AG04450 (cell line): ENCODE data around the gene SERPINA12. TPM values are rescaled to one million over a fixed set of nuclear protein-coding genes. Genes with fewer than 3 reads are reported as not detected.

ENCODE experiments used
- CTCF ChIA-PET: fragments of 300-600, 350-600 bp; formaldehyde crosslinking; extraction: SDS; loops from one replicate; lab custom pipeline; 2022; ENCODE audit warnings: antibody characterized with exemption, inconsistent platforms; lab: Charles Lee
- POLR2A ChIA-PET: fragments of 350-600 bp; formaldehyde crosslinking; extraction: SDS; loops from one replicate; lab custom pipeline; 2021; ENCODE audit warnings: antibody characterized with exemption, inconsistent platforms; lab: Yijun Ruan, JAX
- DNase-seq: peaks from one replicate; pipeline ENCODE4 v3.0.0-alpha.2; 2011; ENCODE audit warnings: low read depth, low spot score
- H3K27ac ChIP-seq: one replicate; pipeline ENCODE4 v1.5.1; 2012; ENCODE audit warnings: low read depth, low read length, control low read depth
- H3K27me3 ChIP-seq: one replicate; pipeline ENCODE4 v1.6.0; 2012; ENCODE audit warnings: low read length; ENCODE audit not compliant: control insufficient read depth, insufficient read depth
- H3K4me3 ChIP-seq: 2 replicates; pipeline ENCODE4 v1.5.1; 2011; ENCODE audit warnings: mild to moderate bottlenecking, low read depth, low read length, control low read depth
- H3K9me3 ChIP-seq: 2 replicates; pipeline ENCODE4 v1.5.1; 2012; ENCODE audit warnings: low read length; ENCODE audit not compliant: control insufficient read depth, insufficient read depth
- polyA plus RNA-seq: library from polyadenylated mRNA; depleted of rRNA; stranded (reverse); fragments of >200 nt; gene quantifications from 2 replicates; pipeline ENCODE4 v1.2.3, GENCODE V29; 2011
- TF ChIP-seq, protein P1 (sequence below): IDR thresholded peaks from 2 replicates; pipeline ENCODE4 v1.5.1; 2011; ENCODE audit warnings: low read depth, low read length, control low read depth, inconsistent platforms

SERPINA12 gene
- polyA plus RNA-seq, 1 experiment: not detected

DNA sequence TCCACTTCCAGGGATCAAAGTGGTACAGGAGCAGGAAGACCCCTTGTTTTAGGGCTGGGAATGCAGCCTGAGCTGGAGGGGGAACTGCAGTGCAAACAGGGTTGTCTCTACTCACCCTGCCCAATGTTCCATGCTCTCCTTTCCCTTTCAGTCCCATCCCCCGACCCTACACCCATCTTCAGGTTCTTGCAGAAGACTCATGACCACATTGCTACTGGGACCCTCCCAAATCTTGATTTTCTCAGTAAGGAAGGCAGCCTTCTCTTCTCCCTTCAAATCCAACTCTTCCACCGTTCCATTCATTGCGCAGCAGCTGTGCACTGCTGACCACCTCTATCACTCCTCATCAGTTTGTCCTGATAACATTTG lies 58.6 kb downstream of the SERPINA12 start:
- POLR2A ChIA-PET: no interaction called here
- CTCF ChIA-PET: no interaction called here
- no peaks in the 10 kb centered on the region for H3K9me3 ChIP-seq
- TF ChIP-seq, protein P1, sequence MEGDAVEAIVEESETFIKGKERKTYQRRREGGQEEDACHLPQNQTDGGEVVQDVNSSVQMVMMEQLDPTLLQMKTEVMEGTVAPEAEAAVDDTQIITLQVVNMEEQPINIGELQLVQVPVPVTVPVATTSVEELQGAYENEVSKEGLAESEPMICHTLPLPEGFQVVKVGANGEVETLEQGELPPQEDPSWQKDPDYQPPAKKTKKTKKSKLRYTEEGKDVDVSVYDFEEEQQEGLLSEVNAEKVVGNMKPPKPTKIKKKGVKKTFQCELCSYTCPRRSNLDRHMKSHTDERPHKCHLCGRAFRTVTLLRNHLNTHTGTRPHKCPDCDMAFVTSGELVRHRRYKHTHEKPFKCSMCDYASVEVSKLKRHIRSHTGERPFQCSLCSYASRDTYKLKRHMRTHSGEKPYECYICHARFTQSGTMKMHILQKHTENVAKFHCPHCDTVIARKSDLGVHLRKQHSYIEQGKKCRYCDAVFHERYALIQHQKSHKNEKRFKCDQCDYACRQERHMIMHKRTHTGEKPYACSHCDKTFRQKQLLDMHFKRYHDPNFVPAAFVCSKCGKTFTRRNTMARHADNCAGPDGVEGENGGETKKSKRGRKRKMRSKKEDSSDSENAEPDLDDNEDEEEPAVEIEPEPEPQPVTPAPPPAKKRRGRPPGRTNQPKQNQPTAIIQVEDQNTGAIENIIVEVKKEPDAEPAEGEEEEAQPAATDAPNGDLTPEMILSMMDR: no peak
- no peak overlapping the region for H3K4me3 ChIP-seq
- peaks cover 6% of the 10 kb centered on the region for H3K27me3 ChIP-seq
- no peak overlapping the region for H3K27ac ChIP-seq
- DNase-seq: no peak

DNA sequence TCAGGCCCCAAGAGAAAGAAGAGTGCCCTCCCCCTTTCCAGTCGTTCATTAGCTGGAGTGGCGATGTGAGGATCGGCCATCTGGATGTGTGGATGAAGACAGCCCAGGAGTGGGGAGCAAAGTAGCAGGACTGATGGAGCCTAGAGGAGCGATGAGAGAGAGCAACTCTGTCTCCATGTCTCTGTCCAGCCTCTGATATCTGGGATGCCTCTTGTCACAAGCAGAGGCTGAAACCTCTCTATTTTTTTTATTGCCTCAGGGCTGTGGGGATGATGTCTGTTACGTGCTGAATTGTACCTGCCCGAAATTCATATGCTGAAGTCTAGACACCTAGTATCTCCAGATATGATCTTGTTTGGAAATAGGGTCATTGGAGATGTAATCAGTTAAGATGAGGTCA lies 59.3 kb downstream of the SERPINA12 start:
- TF ChIP-seq, protein P1: no peak
- POLR2A ChIA-PET: no interaction called here
- CTCF ChIA-PET: no interaction called here
- Histone ChIP-seq H3K4me3 (no peak overlapping the region), H3K9me3 (no peaks in the 10 kb centered on the region), H3K27ac (no peak overlapping the region), H3K27me3 (peaks cover 6% of the 10 kb centered on the region)
- DNase-seq: no peak

DNA sequence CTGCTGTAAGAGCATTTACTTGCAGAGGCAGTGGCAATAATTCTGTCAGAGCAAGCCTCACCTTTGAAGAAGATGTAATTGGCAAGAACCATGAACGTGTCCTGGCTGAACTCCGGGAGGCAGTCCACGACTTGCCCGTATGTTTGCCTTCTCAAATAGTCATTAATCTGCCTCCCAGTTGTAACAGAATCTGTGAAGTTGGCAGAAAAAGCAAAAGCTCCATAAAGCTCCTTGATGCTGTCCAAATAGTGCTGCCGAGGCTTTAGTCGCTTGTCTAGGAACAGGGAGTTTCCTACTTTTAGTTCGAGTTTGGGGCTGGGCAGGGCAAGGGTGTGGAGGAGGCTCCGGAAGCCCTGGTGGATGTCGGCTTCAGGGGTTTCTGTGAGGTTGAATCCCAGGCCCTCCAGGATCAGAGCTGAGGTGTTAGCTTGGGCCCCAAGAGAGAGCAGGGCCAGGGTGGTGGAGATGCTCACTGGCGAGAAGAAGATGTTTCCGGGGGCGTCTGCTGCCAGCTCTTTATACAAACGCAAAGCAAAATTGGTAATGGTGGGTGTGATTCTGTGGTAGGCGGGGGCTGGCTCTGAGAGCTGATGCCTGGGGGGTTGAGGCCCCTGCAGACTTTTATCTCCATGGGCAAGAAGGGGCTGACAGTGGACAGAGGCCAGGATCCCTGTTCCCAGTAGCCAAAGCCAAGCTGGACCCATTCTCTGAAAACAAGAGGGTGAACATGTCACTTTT lies 61.0 kb downstream of the SERPINA12 start:
- TF ChIP-seq, protein P1: no peak
- Histone ChIP-seq H3K27me3 (peaks cover 6% of the 10 kb centered on the region), H3K4me3 (no peak overlapping the region), H3K9me3 (no peaks in the 10 kb centered on the region), H3K27ac (no peak overlapping the region)
- ChIA-PET CTCF (interaction anchor here (0.6 to 2.6 kb wide), 2 partner anchors 15 to 48 kb away, joined by 3 to 10 read pairs; no protein-coding TSS in a partner anchor), POLR2A (no interaction called here)
- no peak for DNase-seq

DNA sequence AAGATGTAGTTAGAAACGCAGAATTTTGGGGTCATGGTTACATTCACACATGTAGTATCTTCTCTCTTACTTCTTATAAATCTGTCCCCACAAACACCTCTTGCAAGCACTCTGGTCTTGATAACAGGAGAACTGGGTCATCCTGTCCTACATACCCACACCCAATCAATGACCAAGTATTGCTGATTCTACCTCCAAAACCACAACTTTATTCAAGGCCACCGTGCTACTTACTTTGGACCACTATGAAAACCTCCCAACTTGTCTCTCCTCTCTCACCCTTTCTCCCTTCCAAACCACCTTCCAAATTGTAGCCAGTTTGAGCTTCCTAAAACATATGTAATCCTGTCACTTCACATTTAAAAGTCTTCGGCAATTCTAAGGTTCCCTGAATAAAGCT lies 62.1 kb downstream of the SERPINA12 start:
- TF ChIP-seq, protein P1: no peak
- Histone ChIP-seq H3K27ac (no peak overlapping the region), H3K9me3 (no peaks in the 10 kb centered on the region), H3K27me3 (peaks cover 6% of the 10 kb centered on the region), H3K4me3 (no peak overlapping the region)
- POLR2A ChIA-PET: no interaction called here
- CTCF ChIA-PET: interaction anchor here (0.6 to 2.6 kb wide), 2 partner anchors 13 to 49 kb away, joined by 3 to 10 read pairs; no protein-coding TSS in a partner anchor
- no peak for DNase-seq

DNA sequence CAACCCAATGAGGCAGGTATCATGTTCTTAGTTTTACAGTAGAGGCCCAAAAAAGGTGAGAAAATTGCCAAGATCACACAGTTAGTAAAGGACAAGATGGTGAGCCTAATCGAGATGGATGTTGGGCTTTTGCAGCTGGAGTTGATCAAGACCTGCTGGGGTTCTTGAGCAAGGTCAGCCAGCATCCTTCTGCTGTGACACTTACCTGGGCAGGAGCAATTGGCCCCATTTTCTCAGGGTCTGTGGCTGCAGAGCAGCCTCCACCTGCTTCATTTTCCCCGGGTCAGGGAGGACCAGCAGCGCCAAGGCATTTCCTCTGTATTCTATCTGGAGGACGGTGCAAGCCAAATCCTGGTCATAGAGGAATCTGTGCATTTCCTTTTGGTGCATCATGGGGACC lies 63.1 kb downstream of the SERPINA12 start:
- ChIA-PET POLR2A (no interaction called here), CTCF (no interaction called here)
- no peak for DNase-seq
- Histone ChIP-seq H3K27me3 (peaks cover 6% of the 10 kb centered on the region), H3K4me3 (no peak overlapping the region), H3K27ac (no peak overlapping the region), H3K9me3 (no peaks in the 10 kb centered on the region)
- TF ChIP-seq, protein P1: no peak
